Hindlimb muscle (tissue), 1 donor: ENCODE data around the gene RSRC2. TPM values are rescaled to one million over a fixed set of nuclear protein-coding genes. Genes with fewer than 3 reads are reported as not detected.
"Not testable (repeated sequence)": the region's sequence is repeated elsewhere in the genome, so short reads cannot be mapped to it uniquely, and the experiment has no call there.

Experiments
- DNase-seq: peaks from one replicate; pipeline ENCODE4 v3.0.0-alpha.2; 2013
- polyA plus RNA-seq: library from polyadenylated mRNA; unstranded; fragments of 120-200 nt; gene quantifications from one replicate; pipeline ENCODE4 v1.2.1, GENCODE V29; 2013; ENCODE audit not compliant: insufficient read length

RSRC2 gene
- polyA plus RNA-seq, 1 donor, result 101 TPM

- DNase-seq, result no peak
These were observed 8.9 kb downstream of the RSRC2 start for GRCh38 chr12:122517877-122518276.

GRCh38 chr12:122516544-122517361 lies 10.0 kb downstream of the RSRC2 start:
- no peak for DNase-seq

GRCh38 chr12:122515275-122515674 lies 11.5 kb downstream of the RSRC2 start:
- no peak for DNase-seq

- no peak for DNase-seq
These were observed 13.1 kb downstream of the RSRC2 start for GRCh38 chr12:122513660-122514059.

GRCh38 chr12:122513028-122513427 lies 13.7 kb downstream of the RSRC2 start:
- not testable (repeated sequence) for DNase-seq

- no peak for DNase-seq
These were observed 18.6 kb downstream of the RSRC2 start for GRCh38 chr12:122508163-122508562.

- DNase-seq, result no peak
These were observed 20.3 kb downstream of the RSRC2 start for GRCh38 chr12:122506393-122506938.

GRCh38 chr12:122505419-122506051 lies 21.2 kb downstream of the RSRC2 start:
- DNase-seq, result no peak

GRCh38 chr12:122503783-122504590 lies 22.7 kb downstream of the RSRC2 start:
- DNase-seq, result no peak

GRCh38 chr12:122503147-122503751 lies 23.5 kb downstream of the RSRC2 start:
- DNase-seq, result no peak

GRCh38 chr12:122501489-122501989 lies 25.2 kb downstream of the RSRC2 start:
- no peak for DNase-seq

GRCh38 chr12:122500685-122501488 lies 25.8 kb downstream of the RSRC2 start, which contains the start of gene ZCCHC8:
Gene ZCCHC8, minus strand, starts transcription at chr12:122500932. Its CDS starts 92 bp downstream, at chr12:122500840.
- DNase-seq, result peak; percentile 95

- peak; percentile 60 for DNase-seq
These were observed 26.6 kb downstream of the RSRC2 start for GRCh38 chr12:122499991-122500684.

GRCh38 chr12:122495258-122495657 lies 31.5 kb downstream of the RSRC2 start:
- no peak for DNase-seq

- not testable (repeated sequence) for DNase-seq
These were observed 33.5 kb downstream of the RSRC2 start for GRCh38 chr12:122493222-122493621.

- DNase-seq, result no peak
These were observed 34.7 kb downstream of the RSRC2 start for GRCh38 chr12:122491991-122492390.

GRCh38 chr12:122489038-122489437 lies 37.7 kb downstream of the RSRC2 start:
- DNase-seq, result no peak

GRCh38 chr12:122487807-122488206 lies 38.9 kb downstream of the RSRC2 start:
- not testable (repeated sequence) for DNase-seq

GRCh38 chr12:122486805-122487426 lies 39.8 kb downstream of the RSRC2 start:
- DNase-seq, result no peak

- DNase-seq, result not testable (repeated sequence)
These were observed 40.4 kb downstream of the RSRC2 start for GRCh38 chr12:122486360-122486759.
